ENCODE data around the gene SPATA31D3.
"Not testable (repeated sequence)": the region's sequence is repeated elsewhere in the genome, so short reads cannot be mapped to it uniquely, and the experiment has no call there.

Gene SPATA31D3

DNA sequence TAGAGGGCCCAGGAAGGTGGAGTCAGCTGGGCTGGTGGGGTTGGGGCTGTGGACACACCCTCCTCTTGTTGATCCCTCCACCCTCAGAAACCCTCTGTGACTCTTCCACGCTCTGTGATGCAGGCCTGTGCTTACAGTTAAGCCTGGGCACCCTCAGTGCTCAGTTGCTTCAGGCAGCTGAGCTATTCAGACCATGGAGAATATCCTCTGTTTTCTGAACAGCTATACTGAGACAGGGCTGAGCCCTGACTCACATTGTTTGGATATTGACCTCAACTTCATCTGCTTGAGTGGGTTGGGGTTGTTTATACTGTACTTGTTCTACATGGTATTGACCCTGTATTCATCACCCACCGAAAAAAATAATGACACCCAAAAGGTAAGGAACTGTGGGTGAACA, at the start of gene SPATA31D3:
Gene SPATA31D3 (plus strand): TSS at position 108 of the 400 bp plus-strand sequence. CDS start 86 bp downstream, at position 194.
- DNase-seq, result not testable (repeated sequence)

- no peak for DNase-seq
Measured at GRCh38 chr9:81893929-81894328, 49.4 kb upstream of the SPATA31D3 start.

GRCh38 chr9:81894891-81895290, 48.4 kb upstream of the SPATA31D3 start:
- no peak for DNase-seq

GRCh38 chr9:81896070-81896469, 47.2 kb upstream of the SPATA31D3 start:
- DNase-seq, result no peak

GRCh38 chr9:81898851-81899250, 44.4 kb upstream of the SPATA31D3 start:
- DNase-seq, result no peak

GRCh38 chr9:81902196-81902595, 41.1 kb upstream of the SPATA31D3 start:
- DNase-seq, result no peak

GRCh38 chr9:81902626-81903025, 40.7 kb upstream of the SPATA31D3 start:
- no peak for DNase-seq

- no peak for DNase-seq
Measured at GRCh38 chr9:81906671-81907070, 36.6 kb upstream of the SPATA31D3 start.

- no peak for DNase-seq
Measured at GRCh38 chr9:81912135-81912534, 31.2 kb upstream of the SPATA31D3 start.

GRCh38 chr9:81915801-81916505, 27.3 kb upstream of the SPATA31D3 start:
- no peak for DNase-seq

- DNase-seq, result not testable (repeated sequence)
Measured at GRCh38 chr9:81918507-81918906, 24.8 kb upstream of the SPATA31D3 start.

- not testable (repeated sequence) for DNase-seq
Measured at GRCh38 chr9:81928305-81928704, 15.0 kb upstream of the SPATA31D3 start, which contains the start of gene SPATA31D4. Gene SPATA31D4 (plus strand): TSS chr9:81928428. CDS start chr9:81928514, 86 bp downstream.

- DNase-seq, result not testable (repeated sequence)
Measured at GRCh38 chr9:81930147-81930546, 13.2 kb upstream of the SPATA31D3 start.

DNA sequence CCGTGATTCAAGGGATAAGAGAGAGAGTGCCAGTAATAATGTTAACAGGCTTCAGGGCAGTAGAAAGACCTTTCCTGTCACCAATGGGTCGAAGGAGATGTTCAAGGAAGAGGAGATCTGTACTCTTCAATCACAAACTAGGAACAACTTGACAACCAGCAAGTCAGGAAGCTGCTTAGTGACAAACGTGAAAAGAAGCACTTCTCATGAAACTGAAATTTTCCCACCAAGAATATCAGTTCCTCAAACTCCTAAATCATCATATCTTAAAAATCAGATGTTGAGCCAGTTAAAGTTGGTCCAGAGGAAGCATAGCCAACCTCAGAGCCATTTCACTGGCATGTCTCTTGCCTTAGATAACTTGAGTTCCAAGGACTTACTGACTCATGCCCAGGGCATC, 9.8 kb upstream of the SPATA31D3 start:
- not testable (repeated sequence) for DNase-seq

DNA sequence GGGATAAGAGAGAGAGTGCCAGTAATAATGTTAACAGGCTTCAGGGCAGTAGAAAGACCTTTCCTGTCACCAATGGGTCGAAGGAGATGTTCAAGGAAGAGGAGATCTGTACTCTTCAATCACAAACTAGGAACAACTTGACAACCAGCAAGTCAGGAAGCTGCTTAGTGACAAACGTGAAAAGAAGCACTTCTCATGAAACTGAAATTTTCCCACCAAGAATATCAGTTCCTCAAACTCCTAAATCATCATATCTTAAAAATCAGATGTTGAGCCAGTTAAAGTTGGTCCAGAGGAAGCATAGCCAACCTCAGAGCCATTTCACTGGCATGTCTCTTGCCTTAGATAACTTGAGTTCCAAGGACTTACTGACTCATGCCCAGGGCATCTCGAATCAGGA, 5.3 kb downstream of the SPATA31D3 start:
- not testable (repeated sequence) for DNase-seq

DNA sequence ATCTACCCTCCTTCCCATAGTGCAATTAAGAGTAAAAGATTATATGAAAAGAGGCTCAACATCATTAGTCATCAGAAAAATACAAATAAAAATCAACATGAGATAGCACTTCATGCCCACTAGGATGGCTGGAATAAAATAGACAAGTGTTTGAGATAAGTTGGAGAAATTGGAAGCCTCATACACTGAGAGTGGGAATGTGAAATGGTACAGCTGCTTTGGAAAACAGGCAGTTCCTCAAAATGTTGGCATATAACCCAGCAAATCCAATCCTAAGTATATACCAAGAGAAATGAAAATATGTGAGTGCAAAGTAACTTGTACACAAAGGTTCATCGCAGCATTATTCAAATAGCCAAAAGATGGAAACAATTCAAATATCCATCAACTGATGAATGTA, 9.8 kb downstream of the SPATA31D3 start:
- DNase-seq, result no peak

GRCh38 chr9:81955625-81956024, 12.3 kb downstream of the SPATA31D3 start:
- DNase-seq, result no peak

- no peak for DNase-seq
Measured at GRCh38 chr9:81964218-81965171, 21.2 kb downstream of the SPATA31D3 start.

DNA sequence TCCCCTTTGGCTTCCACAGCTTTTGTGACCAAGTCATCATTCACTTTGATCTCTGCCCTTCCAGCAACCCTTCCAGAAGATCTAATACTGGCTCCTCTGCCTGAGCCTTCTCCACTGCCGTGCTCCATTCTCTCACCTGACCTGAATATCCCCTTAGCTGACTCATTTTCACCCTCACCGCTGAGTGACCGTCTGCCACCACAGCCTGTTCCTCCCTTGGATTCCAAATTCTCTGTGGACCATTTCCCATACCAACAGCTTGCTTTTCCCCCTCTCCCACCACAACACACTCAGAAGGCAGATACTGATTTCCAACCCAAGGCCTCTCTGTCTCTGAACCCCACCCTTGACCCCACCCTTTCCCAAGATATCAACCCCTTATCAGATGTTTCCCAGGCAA, 24.7 kb downstream of the SPATA31D3 start:
- DNase-seq, result no peak

DNA sequence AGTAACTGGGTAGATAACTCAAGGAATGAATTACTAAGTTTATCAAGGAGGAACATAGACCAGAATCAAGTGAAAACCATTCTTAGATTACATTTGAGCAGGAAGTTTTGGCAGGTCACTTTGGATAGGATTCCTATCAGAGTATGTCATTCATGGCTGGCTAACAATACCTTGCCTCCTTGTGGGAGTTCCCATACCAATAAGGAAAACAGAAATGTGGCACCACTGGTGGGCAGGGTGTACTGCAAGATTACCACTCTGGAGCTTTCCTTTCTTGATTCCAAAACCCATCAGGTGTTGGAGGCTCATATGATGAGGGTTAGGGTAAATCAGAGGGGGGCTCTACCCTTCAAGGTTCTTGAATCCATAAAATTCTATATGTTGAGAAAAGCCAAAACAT, 26.7 kb downstream of the SPATA31D3 start:
- no peak for DNase-seq

DNA sequence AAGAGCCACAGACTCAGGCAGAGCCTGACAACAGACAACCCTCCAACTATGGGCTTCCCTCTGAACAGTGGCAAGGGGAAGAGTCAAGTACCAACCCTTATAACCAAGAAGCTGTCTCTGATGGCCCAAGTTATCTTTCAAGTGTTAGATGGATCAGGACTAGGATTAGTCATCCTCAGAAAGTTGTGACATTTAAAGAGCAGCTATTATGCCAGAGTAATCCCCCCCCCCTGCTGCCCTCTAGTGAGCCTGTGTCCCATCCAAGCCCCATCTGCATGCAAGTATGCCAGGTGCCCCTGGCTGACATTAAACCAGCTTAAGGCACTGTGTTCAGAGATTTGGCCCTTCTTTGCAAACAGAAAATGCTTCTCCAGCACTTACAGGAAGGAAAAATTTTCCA, 28.4 kb downstream of the SPATA31D3 start:
- no peak for DNase-seq

DNA sequence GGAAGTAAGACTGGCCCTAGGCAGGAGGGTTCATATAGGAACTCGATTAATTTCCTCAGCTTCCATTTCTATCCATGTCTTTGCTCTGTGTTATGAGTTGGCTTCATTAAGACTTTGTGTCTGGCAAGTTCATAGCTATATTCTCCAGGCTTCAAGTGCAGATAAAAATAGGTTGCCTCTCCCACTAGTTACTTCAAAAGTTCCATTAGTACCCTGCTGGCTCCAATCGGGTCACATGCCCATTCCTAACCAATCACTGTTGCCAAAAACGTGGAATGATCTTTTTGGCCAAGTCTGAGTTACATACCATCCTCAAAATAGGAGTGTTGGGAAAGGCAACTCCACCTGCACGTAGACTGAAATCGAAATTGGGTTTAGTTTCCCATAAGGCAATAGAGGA, 31.5 kb downstream of the SPATA31D3 start:
- no peak for DNase-seq

DNA sequence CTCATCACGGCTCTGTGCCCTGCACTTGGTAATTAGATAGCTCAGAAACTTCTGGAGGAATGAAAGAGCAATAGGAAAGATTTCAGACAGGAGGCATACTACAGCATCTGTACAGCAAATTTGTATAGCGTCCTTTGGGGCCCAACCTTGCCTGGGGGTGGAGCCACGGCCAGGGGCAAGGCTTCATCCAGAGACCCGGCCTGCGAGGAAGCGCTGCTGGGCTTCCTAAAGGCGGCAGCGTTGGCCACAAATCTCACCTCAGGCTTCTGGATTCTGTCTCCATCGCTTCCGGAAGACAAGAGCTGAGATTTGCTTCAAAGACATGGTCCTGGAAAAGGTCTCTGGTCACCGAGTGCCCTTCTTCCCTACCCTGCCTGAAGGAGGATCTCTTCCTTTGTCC, 33.1 kb downstream of the SPATA31D3 start:
- no peak for DNase-seq

- no peak for DNase-seq
Measured at GRCh38 chr9:81979196-81979595, 35.9 kb downstream of the SPATA31D3 start.

All from GDM1 (cell line).